SK-N-SH treated with all-trans-retinoic acid at 6 μM for 48 hours (cell line): ENCODE measurements around the gene LRCH3.

Source experiments
- ATAC-seq: fragments of 200-7000 bp; cut with Tn5 transposase; 3 replicates; pipeline ENCODE4 v1.9.1; 2020; ENCODE audit warnings: mild to moderate bottlenecking, moderate library complexity
- BACH2 ChIP-seq: fragments of 250-450 bp; sonication (Bioruptor Pico); IDR thresholded peaks from 2 replicates; pipeline ENCODE4 v1.9.0; 2021; ENCODE audit warnings: mild to moderate bottlenecking, borderline replicate concordance
- CSRNP3 ChIP-seq: fragments of 250-450 bp; sonication (Bioruptor Pico); IDR thresholded peaks from 2 replicates; pipeline ENCODE4 v1.5.1; 2021; ENCODE audit warnings: mild to moderate bottlenecking, moderate library complexity
- ESRRG ChIP-seq: fragments of 250-450 bp; sonication (Bioruptor Pico); IDR thresholded peaks from 2 replicates; pipeline ENCODE4 v1.6.1; 2021; ENCODE audit warnings: mild to moderate bottlenecking
- GLIS3 ChIP-seq: fragments of 250-450 bp; sonication (Bioruptor Pico); IDR thresholded peaks from 2 replicates; pipeline ENCODE4 v1.5.0; 2020; ENCODE audit warnings: mild to moderate bottlenecking, moderate library complexity
- ISL1 ChIP-seq: fragments of 250-450 bp; sonication (Bioruptor Pico); IDR thresholded peaks from 2 replicates; pipeline ENCODE4 v2.1.2; 2022; ENCODE audit warnings: mild to moderate bottlenecking, moderate library complexity
- OSR1 ChIP-seq: fragments of 250-450 bp; sonication (Bioruptor Pico); IDR thresholded peaks from 2 replicates; pipeline ENCODE4 v1.8.0; 2022; ENCODE audit warnings: moderate library complexity, mild to moderate bottlenecking, inconsistent platforms
- POU6F1 ChIP-seq: fragments of 250-450 bp; sonication (Bioruptor Pico); IDR thresholded peaks from 2 replicates; pipeline ENCODE4 v1.8.0; 2021; ENCODE audit warnings: low read depth, mild to moderate bottlenecking, moderate library complexity, borderline replicate concordance
- PPARA ChIP-seq: fragments of 250-450 bp; sonication (Bioruptor Pico); IDR thresholded peaks from 2 replicates; pipeline ENCODE4 v1.5.0; 2020; ENCODE audit warnings: mild to moderate bottlenecking, borderline replicate concordance
- SNAI2 ChIP-seq: fragments of 250-450 bp; sonication (Bioruptor Pico); IDR thresholded peaks from 2 replicates; pipeline ENCODE4 v1.5.0; 2020; ENCODE audit warnings: mild to moderate bottlenecking, moderate library complexity
- TCF4 ChIP-seq: fragments of 250-450 bp; sonication (Bioruptor Pico); IDR thresholded peaks from 2 replicates; pipeline ENCODE4 v1.8.0; 2021; ENCODE audit warnings: mild to moderate bottlenecking, moderate library complexity, borderline replicate concordance
- TOX ChIP-seq: fragments of 250-450 bp; sonication (Bioruptor Pico); IDR thresholded peaks from 2 replicates; pipeline ENCODE4 v1.8.0; 2021; ENCODE audit warnings: mild to moderate bottlenecking, moderate library complexity, borderline replicate concordance
- TSHZ2 ChIP-seq: fragments of 250-450 bp; sonication (Bioruptor Pico); IDR thresholded peaks from 2 replicates; pipeline ENCODE4 v1.5.0; 2020; ENCODE audit warnings: mild to moderate bottlenecking, moderate library complexity
- ZC3H10 ChIP-seq: fragments of 250-450 bp; sonication (Bioruptor Pico); IDR thresholded peaks from 2 replicates; pipeline ENCODE4 v1.5.1; 2021; ENCODE audit warnings: mild to moderate bottlenecking, moderate library complexity
- ZFP3 ChIP-seq: fragments of 250-450 bp; sonication (Bioruptor Pico); IDR thresholded peaks from 2 replicates; pipeline ENCODE4 v1.5.0; 2020; ENCODE audit warnings: mild to moderate bottlenecking, moderate library complexity
- ZFP30 ChIP-seq: fragments of 450-650 bp; formaldehyde crosslinking; IDR thresholded peaks from 2 replicates; pipeline ENCODE4 v1.5.0; 2022; ENCODE audit warnings: mild to moderate bottlenecking, moderate library complexity
- ZNF565 ChIP-seq: fragments of 450-650 bp; formaldehyde crosslinking; conservative IDR thresholded peaks from 2 replicates; pipeline ENCODE4 v1.5.0; 2020; ENCODE audit warnings: low read depth, mild to moderate bottlenecking, moderate library complexity
- ZNF8 ChIP-seq: fragments of 450-650 bp; formaldehyde crosslinking; IDR thresholded peaks from 2 replicates; pipeline ENCODE4 v1.5.0; 2020; ENCODE audit warnings: mild to moderate bottlenecking, moderate library complexity

LRCH3 gene

GRCh38 chr3:197756704-197757103 lies 34.4 kb upstream of the LRCH3 start:
- peak; percentile 51 for ATAC-seq
- no peak for TF ChIP-seq CSRNP3
- TF ChIP-seq OSR1: no peak
- TF ChIP-seq ISL1 (CRISPR knock-in tag): no peak
- TF ChIP-seq ZNF565: no peak
- no peak for TF ChIP-seq GLIS3
- TF ChIP-seq, all 23 proteins: peak for 0

- no peak for ATAC-seq
- TF ChIP-seq GLIS3: no peak
- no peak for TF ChIP-seq ESRRG (CRISPR knock-in tag)
- no peak for TF ChIP-seq TSHZ2 (CRISPR knock-in tag)
- TF ChIP-seq BACH2 (CRISPR knock-in tag): no peak
- TF ChIP-seq ZC3H10: no peak
- TF ChIP-seq SNAI2 (CRISPR knock-in tag): no peak
- TF ChIP-seq ZFP30 (CRISPR knock-in tag): no peak
- TF ChIP-seq TOX (CRISPR knock-in tag): no peak
- no peak for TF ChIP-seq OSR1
- TF ChIP-seq ISL1 (CRISPR knock-in tag): no peak
- TF ChIP-seq CSRNP3: no peak
- TF ChIP-seq ZNF565: no peak
- no peak for TF ChIP-seq POU6F1 (CRISPR knock-in tag)
Measured at GRCh38 chr3:197758512-197758911, 32.5 kb upstream of the LRCH3 start.

- TF ChIP-seq ZFP3 (CRISPR knock-in tag) (no peak), ZNF8 (CRISPR knock-in tag) (no peak)
- TF ChIP-seq, all 23 proteins: peak for 0
- ATAC-seq: no peak
Measured at GRCh38 chr3:197761784-197762183, 29.3 kb upstream of the LRCH3 start.

- TF ChIP-seq TCF4 (CRISPR knock-in tag) (no peak), POU6F1 (CRISPR knock-in tag) (no peak), SNAI2 (CRISPR knock-in tag) (no peak), BACH2 (CRISPR knock-in tag) (no peak), ZNF8 (CRISPR knock-in tag) (no peak), PPARA (CRISPR knock-in tag) (no peak), ZFP3 (CRISPR knock-in tag) (no peak), GLIS3 (no peak)
- ATAC-seq: no peak
Measured at GRCh38 chr3:197775317-197775716, 15.7 kb upstream of the LRCH3 start.

GRCh38 chr3:197782230-197782629 lies 8.8 kb upstream of the LRCH3 start:
- no peak for ATAC-seq
- TF ChIP-seq ZFP30 (CRISPR knock-in tag) (no peak), TSHZ2 (CRISPR knock-in tag) (no peak), TOX (CRISPR knock-in tag) (no peak), PPARA (CRISPR knock-in tag) (no peak)
